GM12865 (cell line): Measurements from ENCODE around the gene MCU.

Experiments used
- DNase-seq: peaks from one replicate; pipeline ENCODE4 v3.0.0; 2010; ENCODE audit warnings: low read depth
- H3K4me3 ChIP-seq: 2 replicates; pipeline ENCODE4 v1.5.1; 2011; ENCODE audit warnings: mild to moderate bottlenecking, low read depth, low read length, control low read depth
- TF ChIP-seq, protein P1 (sequence below): IDR thresholded peaks from 2 replicates; pipeline ENCODE4 v1.5.1; 2011; ENCODE audit warnings: low read length, control low read depth, low read depth, inconsistent platforms; ENCODE audit not compliant: insufficient read depth; ENCODE audit errors: missing control alignments

MCU gene

DNA sequence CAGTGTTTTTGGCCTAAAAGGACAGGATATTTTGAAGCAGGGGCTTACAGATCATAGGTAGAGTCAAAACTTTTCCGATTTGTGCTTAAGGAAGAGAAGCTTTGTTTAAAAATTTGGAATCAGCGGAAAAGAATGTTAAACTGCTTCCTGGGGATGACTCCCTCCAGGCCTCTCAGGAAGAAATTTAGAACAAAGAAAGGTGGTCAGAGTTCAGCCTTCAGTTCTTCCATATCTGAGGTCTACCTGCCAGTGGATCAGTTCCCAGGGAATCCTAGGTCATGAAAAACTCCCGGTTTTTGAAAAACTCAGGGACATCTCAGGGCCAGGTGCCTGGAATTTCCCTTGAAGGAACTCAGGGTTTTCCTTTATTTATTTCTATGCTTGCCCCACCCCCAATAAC, 100.3 kb downstream of the MCU start:
- TF ChIP-seq, protein P1, sequence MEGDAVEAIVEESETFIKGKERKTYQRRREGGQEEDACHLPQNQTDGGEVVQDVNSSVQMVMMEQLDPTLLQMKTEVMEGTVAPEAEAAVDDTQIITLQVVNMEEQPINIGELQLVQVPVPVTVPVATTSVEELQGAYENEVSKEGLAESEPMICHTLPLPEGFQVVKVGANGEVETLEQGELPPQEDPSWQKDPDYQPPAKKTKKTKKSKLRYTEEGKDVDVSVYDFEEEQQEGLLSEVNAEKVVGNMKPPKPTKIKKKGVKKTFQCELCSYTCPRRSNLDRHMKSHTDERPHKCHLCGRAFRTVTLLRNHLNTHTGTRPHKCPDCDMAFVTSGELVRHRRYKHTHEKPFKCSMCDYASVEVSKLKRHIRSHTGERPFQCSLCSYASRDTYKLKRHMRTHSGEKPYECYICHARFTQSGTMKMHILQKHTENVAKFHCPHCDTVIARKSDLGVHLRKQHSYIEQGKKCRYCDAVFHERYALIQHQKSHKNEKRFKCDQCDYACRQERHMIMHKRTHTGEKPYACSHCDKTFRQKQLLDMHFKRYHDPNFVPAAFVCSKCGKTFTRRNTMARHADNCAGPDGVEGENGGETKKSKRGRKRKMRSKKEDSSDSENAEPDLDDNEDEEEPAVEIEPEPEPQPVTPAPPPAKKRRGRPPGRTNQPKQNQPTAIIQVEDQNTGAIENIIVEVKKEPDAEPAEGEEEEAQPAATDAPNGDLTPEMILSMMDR: no peak
- DNase-seq: no peak
- no peak overlapping the region for H3K4me3 ChIP-seq

DNA sequence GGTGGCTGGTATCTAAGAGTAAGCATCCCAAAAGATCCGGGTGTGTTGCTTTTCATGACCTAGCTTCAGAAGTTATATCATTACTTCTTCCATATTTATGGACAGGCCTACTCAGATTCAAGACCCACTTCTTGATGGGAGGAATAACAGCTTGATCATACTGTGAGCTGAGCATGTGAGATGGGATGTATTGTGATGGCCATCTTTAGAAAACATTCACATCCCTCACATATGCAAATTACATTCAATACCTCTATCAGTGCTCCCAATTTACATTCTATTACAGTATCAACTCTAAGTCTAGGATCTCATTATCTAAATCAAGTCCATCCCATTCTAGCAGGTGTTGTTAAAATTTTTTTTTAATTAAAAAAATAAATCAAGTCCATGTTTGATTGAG, 101.8 kb downstream of the MCU start:
- no peak for DNase-seq
- no peak overlapping the region for H3K4me3 ChIP-seq
- TF ChIP-seq, protein P1: no peak

DNA sequence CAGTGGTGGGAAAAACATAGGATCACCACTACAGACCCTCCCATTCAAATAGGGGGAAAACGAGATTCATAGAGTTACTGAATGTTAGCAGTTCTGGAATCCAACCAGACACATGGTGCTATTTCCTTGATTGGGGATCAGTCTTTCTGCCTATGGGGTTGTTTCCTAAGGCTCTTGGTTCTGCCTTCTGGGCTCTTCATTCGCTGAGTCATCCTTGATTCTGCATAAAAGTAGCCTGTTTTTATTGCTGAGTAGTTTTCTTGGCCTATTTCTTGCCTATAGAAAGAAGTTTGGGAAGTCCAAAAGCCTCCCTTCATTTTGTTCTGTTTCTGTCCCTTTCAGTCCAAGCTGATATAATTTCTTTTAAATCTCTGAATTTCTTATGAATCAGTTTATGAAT, 102.3 kb downstream of the MCU start:
- no peak for DNase-seq
- no peak overlapping the region for H3K4me3 ChIP-seq
- TF ChIP-seq, protein P1: no peak

DNA sequence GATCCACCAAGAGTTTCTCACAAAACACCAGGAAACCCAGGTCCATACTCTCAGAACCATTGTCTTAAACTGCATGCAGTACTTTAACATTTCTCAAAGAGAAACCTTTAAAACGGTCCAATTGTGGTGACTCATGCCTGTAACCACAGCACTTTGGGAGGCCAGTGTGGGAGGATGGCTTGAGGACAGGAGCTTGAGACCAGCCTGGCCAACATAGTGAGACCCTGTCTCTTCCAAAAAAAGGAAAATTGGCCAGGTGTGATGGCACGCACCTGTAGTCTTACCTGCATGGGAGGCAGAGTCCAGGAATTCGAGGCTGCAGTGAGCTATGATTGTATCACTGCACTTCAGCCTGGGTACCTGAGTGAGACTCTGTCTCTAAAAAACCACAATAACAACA, 104.1 kb downstream of the MCU start:
- no peak overlapping the region for H3K4me3 ChIP-seq

DNA sequence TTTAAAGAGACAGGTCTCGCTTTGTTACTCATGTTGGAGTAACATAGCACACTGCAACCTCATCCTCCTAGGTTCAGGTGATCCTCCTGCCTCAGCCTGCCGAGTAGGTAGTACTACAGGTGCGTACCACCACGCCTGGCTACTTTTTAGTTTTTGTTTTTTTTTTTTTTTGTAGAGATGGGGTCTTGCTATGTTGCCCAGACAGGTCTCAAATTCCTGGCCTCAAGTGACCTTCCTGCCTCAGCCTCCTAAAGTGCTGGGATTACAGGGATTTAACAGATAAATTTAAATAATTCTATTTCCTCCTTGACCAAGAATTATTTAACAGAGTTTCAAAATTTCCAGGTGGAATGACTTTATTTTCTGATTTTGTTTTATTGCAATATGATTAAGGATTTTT, 104.6 kb downstream of the MCU start:
- TF ChIP-seq, protein P1: no peak
- no peak overlapping the region for H3K4me3 ChIP-seq
- no peak for DNase-seq

More for the DNA sequence above, 104.1 kb downstream of the MCU start:
- TF ChIP-seq, protein P1: no peak
- no peak for DNase-seq

DNA sequence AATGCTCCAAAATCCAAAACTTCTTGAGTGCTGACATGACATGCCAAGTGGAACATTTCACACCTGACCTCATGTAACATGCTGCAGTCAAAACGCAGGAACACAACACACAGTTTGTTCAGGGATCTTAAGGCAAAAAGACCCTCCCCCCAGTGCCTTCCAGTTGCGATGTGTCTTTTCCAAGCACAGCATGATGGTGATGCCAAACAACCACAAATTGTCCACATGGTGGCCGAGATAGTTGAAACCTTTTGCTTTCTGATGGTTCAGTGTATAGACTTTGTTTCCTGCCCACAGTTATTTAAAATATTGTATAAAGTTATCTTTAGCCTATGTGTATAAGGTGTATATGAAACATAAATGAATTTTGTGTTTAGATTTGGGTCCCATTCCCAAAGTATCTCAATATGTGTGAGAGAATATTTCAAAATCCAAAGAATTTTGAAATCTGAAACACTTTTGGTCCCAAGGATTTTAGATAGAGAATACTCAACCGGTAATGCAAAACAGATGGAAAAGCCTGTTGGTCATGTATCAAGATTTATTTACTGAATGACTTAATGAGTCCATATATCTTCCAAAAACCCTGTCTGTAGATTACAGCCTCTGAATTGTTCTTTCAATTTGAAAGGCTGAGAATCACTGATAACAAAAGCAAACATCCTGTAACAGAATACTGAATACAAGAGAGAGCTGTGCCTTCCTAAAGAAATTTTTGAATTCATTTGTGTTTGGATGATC, 108.2 kb downstream of the MCU start:
- no peak overlapping the region for H3K4me3 ChIP-seq
- TF ChIP-seq, protein P1: no peak
- no peak for DNase-seq

DNA sequence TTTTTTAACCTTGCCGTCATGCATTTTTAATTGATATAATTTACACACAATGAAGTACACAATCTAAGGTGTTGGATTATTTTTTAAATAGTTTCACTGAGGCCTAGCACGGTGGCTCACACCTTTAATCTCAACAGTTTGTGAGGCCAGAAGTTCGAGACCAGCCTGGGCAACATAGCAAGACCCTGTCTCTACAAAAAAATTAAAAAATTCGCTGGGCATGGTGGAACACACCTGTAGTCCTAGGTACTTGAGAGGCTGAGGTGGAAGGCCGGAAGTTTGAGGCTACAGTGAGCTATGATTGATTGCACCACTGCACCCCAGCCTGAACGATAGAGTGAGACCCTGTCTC, 108.8 kb downstream of the MCU start:
- TF ChIP-seq, protein P1: no peak
- H3K4me3 ChIP-seq: no peak overlapping the region
- DNase-seq: no peak
